RPMI8226 (cell line): Measurements from ENCODE around the gene CHRNA1.

Source experiments
- DNase-seq: peaks from one replicate; pipeline ENCODE4 v3.0.0-alpha.2; 2015

Gene CHRNA1

DNA sequence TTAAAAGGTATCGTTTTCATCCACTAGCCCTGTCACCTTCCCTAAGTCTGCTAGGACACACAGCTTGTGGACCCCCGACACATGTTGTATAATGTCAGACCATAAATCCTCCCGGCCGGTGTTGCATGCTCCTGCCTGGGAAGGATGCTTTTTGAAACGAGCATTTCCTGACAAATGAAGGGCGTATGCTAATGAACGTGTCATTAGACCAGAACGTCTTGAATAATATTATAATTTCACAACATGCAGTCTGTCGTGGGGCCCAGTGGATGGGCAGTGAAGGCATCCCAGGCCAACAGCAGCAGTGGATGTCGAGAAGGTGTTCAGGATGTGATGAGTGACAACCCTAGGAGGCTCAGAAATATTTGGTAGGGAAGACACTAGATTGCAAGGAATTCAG lies 7.5 kb downstream of the CHRNA1 start:
- DNase-seq: no peak

DNA sequence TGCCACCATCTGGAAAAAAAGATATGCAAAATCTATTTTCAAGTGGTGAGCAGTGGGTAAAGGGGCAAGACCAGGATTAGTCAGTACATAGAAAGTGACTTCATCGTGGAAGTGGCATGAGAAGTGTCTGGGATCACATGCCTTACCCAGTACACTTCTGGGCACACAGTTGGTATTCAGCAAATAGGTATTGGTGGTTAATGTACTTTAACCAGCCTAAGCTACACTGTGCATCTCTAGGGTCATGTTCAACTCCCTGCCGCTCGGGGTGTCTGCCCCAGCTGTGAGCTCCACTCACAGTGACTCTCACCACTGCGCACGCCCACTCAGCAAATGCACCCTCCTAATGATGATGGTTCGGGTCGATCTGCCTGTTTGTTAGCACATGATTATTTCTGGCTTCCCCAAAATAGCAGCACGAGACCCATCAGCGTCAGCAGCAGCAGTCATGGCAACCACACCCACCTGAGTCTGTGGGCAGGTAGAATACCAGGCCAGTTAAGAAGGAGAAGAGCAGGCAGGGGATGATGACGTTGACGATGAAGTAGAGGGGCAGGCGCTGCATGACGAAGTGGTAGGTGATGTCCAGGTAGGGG lies 11.1 kb downstream of the CHRNA1 start:
- no peak for DNase-seq

DNA sequence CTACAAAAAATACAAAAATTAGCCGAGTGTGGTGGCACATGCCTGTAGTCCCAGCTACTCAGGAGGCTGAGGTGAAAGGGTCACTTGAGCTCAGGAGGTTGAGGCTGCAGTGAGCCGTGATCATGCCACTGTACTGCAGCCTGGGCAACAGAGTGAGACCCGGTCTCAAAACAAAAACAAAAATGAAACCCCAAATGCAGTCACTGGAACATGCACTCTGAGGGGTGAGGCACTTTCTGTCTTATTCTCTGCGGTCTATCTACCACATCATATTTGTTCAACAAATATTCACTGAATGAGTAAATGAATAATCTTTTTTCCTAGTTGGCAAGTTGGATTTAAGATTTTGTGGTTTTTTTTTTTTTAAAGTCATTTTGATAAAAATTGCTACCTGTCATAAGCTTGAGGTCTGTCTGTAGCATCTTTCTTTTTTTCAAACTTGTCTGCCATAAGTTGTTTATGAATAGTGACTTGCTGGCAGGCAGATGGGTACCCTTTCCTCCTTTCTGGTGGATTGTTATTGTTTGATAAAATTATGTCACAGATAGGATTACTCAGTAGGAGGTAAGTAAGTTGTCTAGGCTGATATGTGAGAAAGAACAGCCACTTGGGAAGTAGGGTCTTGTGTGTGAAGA lies 11.8 kb downstream of the CHRNA1 start:
- no peak for DNase-seq

DNA sequence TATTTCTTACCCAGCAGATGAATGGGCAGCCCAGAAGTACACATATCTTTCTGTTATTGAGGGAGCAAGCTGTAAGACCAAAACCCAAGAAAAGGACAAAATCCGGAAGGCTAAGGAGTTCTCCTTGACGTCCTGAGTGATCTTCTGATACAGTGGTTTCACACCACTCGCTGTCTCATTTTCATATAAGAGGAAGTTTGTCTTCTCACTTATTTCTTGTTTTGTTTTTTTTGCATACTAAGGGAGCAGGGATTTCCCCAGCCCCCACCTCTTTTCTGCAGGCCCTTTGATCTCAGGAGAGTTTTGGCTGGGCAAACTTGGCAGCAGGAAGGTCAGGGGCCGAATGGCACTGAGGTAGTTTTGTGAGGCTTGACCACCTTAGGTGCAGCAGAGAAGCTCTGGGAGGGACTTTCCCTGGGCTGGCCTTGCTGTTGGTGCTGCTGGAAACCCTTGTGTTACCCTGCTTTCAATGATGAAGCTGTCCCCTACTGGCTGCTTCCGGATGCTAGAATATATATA lies 13.3 kb downstream of the CHRNA1 start:
- DNase-seq: peak; percentile 9

DNA sequence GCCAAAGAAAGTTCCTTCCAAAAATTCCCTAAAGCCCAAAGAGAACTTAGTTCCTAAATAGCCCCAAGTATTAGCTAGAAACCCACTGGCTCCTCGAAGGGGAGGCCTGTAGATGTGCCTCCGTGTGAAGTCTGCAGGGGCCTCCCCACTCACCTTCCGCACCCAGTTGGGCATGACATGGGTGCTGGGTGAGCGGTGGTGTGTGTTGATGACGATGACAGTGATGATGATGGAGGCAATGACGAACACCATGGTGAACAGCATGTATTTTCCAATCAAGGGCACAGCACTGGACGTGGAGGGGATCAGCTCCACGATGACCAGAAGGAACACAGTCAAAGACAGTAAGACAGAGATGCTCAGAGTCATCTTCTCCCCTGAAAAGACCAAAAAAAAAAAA lies 14.5 kb downstream of the CHRNA1 start:
- no peak for DNase-seq

DNA sequence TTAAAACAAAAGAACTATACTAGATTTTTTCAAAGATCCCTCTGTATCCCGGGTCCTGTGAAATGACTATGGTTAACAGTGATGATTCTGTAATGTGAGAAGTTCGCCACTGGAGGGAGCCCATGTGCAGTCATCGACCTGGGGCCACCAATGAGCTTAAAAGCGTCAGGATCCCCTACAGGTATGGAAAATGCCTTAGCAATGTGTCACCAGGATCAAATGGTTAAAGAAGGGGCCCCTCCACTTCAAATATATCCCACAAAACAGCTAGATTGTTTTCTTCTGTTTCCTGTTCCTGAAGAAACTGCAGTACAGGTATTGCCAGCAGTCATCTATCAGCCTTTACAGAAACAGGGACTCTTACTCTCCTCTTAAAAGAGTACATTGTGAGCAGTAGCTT lies 15.3 kb downstream of the CHRNA1 start:
- peak; percentile 61 for DNase-seq

DNA sequence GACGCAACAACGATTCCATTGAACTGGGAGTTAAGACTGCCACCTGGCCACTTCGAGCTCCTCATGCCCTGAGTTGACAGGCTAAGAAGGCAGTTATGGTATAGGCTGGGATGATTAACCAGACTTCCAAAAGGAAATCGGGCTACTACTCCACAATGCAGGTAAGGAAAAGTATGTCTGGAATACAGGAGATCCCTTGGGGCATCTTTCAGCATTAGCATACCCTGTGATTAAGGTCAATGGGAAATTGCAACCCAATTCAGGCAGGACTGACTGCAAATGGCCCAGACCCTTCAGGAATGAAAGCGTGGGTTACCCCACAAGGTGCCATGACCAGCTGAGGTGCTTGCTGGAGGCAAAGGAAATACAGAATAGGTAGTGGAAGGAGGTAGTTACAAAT lies 19.1 kb downstream of the CHRNA1 start:
- DNase-seq: no peak

DNA sequence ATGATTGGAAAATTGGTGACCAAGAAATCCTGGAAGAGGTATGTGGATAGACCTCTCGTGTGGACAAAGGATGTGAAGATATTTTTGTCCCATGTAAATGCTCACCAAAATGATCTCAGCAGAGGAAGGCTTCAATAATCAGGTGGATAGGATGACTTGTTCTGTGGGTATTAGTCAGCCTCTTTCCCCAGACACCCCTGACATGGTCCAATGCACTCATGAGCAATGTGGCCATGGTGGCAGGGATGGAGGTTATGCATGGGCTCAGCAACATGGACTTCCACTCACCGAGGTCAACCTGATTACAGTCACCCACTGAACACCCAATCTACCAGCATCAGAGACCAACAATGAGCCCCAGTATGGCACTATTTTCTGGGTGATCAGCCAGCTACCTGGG lies 20.2 kb downstream of the CHRNA1 start:
- no peak for DNase-seq

DNA sequence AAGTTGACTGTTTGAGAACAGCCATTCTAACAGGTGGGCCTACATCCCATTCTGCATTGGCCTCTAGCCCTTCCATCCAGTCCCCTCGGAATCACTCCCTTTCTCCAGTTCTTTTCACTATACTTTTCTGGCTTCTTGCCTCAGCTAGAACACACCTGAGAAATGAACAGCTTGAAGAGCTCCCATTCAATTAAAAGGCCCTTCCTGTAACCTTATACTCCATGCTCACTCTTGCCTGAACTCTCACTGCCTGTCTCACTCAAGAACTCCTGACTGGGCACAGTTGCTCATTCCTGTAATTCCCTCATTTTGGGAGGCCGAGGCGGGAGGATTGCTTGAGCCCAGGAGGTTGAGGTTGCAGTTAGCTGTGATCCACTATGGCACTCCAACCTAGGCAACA lies 23.6 kb downstream of the CHRNA1 start:
- no peak for DNase-seq

DNA sequence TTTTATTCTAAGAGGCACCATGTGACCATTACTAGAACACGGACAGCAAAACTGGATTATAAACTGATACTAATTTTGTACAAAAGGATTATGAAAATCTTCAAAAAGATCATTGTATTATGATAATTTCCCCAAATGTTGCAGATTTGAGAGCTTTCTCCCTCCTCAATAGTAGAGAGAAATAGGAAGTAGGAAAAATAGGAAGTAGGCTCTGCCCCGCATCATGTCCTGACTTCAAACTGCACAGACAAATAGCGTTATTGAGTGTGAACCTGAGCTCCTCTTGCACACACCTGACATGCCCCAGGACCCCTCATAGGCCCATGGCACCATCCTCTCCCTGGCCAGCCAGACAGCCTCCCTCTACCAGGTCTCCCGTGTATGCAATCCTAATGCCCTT lies 25.4 kb downstream of the CHRNA1 start:
- DNase-seq: no peak

DNA sequence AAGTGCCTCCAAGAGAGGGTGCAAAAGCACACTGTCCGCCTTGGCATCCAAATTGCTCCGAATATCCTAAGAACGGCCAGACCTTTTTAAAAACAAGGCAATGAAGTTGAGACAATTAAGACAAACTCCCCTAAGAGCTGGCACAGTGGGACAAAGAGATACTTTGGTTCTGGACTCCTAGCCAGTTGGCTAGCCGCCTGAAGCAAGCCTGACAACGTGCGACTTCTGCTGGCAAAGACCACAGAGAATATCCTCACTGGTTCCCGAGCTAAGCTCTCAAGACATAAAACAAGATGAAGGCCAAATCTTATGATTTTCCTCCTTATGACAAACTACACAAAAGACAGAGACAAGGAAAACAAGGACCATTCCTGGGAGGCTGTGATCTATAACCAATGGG lies 32.7 kb downstream of the CHRNA1 start:
- DNase-seq: no peak

DNA sequence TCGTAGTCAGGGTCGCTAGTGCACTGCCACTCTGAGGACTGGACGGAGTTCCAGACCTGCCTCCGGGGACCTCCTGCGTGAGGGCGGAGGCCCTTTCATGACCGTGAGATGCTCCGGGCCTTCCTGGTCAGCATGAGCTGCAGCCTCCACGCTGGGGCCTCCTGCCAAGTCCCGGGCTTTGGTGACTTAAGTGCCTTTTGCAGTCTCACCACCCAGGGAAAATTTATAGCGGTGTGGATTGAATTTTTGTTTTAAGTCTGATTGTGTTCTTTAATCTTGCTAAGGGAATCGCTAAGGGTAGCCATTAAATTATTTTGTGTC lies 33.6 kb downstream of the CHRNA1 start:
- DNase-seq: no peak

DNA sequence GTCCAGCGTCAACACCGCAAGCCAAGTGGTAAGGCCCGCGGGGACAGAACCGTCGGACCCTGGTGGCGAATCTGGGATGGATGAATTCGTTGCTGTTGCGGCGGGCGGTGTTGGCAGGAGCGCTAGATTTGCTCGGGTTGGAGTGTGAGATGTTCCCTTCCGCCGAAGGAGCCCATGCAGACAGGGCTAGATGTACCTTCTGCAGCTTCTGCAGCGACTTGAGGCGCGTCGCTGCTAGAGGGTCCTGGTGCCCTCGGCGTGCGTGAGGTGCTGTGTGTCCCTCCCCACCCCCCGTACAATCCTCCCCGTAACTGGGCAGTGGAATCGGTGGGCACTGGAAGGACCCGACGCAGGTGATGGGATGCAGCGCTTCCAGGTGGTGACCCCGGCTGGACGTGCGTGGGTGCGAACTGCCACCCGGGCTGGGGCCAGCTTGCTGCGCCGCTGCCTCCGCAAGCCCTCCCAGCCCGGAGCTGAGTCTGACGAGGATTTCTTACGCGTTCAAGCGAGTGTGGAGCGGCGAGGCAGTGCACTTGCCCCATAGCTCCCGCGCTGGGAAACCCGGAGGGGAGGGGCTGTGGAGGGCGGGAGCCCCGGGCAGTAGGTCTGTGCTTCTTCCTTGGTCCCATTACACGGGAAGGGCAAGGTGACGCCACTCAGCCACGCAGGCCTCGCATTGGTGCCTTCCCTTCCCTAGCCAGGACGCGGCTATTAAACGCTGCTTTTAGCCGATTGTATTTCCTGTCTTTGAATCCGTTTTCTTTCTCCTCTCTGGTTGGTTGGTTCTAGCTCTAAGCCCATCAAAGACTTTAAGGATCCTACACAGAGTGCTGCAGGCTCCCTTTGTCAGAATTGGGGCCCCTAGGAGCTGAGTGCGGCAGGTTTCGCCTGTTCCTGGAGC lies 34.2 kb downstream of the CHRNA1 start:
- no peak for DNase-seq

DNA sequence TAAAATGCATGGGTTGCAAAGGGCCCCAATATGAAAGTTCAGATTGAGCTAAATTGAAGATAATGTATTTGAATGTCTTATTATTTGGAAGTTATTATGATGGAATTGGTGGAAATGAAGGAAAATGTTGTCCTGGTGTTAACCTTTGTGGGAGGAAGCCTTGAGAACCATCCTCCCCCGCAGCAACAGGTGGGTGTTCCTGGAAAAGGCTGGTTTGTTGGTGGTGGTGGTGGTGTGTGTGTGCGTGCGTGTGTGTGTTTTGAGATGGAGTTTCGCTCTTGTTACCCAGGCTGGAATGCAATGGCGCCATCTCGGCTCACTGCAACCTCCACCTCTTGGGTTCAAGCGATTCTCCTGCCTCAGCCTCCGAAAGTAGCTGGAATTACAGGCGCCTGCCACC lies 36.2 kb downstream of the CHRNA1 start:
- DNase-seq: no peak

DNA sequence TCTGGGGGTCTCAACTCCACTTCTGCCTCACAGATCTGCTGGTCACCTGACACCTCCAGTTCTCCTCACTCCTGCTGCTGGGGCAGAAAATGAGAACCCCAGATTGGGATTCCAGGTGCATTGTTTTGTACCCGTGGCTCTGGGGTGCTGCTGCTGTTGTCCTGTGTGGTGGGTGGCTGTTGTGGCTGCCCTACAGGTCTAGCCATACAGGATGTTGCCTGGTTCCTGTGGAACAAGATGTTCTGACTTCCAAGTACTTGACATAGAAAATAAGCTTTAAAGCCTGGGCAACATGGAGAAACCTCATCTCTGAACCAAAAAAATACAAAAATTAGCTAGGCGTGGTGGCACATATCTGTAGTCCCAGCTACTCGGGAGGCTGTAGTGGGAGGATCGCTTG lies 38.1 kb downstream of the CHRNA1 start:
- DNase-seq: no peak

DNA sequence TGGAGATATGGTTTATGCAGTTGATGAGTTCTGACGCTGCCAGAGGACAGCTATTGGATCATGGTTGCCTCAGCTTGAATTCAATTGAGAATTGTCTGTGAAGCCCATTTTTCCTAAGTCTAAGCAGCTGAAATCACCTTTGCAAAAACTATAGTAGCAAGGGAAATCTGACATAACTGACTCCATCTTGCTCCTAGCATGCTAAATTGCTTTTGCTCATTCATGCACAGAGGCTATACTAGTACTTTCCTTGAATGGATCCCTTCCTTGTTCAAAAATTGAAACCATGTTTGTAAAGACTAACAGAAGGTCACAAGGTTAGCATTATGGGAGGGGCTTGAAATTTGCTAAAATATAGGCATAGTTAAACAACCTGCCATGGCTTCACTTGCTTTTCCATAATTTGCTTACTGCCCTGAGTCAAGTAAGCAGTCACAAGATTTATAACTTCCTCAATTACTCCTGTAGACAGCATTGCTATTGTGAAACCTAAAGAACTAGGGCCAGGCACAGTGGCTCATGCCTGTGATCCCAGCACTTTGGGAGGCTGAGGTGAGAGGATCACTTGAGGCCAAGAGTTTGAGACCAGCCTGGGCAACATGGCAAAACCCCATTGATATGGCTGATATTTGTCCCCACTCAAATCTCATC lies 41.2 kb downstream of the CHRNA1 start:
- no peak for DNase-seq

DNA sequence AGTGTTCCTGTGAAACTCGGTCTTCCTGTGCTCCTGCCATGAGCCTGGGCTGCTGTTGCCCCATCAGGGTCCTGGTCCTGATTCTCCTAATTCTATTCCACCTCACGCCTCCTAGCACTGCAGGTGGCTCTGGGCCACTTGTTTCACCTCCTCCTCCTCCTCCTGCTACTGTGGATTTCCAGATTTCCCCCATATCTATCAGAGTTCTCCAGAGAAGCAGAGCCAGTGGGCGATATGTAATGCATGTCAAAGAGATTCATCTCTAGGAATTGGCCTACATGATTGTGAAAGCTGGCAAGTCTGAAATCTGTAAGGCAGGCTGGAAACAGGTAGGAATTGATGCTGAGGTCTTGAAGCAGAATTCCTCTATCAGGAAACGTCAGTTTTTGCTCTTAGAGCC lies 45.3 kb downstream of the CHRNA1 start:
- no peak for DNase-seq

DNA sequence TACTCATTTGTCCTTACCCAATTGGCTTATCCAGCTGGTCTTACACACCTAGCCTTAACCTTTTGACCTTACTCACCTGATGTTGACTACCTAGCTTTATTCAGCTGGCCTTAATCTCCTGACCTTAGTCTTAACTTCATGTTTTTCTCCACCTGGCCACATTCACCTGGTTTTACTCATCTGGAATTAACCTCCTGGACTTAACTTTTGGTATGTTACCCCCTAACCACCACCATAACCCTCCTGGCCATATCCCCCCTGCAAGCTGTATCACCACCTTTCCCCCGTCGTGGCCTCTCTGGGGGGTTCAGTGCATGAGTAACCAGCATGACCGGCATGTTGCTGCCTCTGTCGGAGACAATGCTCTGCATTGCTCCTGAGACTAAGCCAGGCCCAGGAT lies 45.7 kb downstream of the CHRNA1 start:
- DNase-seq: no peak

DNA sequence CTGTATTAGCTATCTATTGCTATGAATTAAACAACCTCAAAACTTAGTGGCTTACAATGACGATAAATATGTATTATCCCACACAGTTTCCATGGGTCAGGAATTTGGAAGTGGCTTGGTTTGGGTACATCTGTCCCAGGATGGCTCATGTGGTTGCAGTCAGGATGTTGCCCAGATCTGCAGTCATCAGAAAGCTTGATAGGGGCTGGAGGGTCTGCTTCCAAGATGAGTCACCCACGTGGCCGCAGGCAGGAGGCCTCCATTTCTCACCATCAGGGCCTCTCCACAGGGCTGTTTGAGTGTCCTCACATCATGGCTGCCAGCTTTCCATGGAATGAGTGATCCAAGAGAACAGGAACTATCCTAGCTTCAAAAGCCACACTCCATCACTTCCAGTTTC lies 46.4 kb downstream of the CHRNA1 start:
- no peak for DNase-seq

DNA sequence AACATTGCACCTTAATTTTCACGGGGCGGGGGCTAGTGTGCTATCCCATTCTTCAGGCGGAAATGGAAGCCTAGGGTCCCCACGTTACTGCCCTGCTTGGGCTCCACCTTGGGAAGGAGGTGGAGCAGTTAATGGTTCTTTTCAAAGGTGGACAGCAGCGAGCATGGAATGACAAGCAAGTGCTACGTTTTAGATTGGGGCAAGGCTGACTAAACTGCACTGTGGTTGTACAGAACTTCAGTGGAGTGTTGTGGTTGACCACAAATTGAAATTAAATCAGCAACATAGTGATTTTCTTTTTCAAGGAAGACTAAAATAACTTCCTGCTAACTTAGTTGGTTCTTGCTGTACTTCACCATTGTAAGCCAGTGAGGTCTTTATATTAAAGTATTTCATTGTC lies 47.0 kb downstream of the CHRNA1 start:
- DNase-seq: peak; percentile 5

DNA sequence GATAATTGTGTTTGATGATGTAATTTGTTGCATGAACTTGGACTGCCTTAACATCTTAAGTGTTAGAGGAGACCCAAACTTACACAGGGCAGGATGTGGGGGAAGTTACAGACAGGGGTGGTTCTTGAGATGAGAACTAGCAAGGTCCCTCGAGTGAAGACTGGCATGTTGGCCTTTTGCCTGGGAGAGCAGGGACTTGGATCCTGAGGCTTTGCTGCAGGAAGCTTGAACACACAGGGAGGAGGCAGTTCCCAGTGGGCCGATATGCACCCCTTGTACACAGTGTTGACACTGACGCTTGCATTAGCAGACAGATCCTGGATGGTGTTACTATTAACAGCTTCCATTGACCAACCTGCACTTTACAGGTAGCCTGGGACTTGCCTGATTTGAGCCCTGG lies 47.5 kb downstream of the CHRNA1 start:
- DNase-seq: no peak

DNA sequence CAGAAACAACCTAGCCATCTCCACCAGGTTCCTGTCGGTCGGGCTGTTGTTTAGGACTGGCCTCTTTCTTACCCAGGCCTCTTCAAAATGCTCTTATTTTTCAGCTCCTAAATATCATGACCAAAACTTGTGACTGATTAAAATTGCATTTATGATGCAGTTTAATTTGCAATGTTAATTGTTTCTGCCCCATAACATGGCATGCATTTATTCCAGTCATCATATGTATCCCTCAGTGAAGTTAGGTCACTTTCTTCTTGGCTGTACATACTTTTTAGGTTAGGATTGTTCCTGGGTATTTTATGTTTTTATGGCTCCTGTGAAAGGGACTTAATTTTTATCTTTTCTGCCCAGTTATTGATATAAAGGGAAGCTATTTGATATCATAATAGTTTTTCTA lies 50.6 kb downstream of the CHRNA1 start:
- no peak for DNase-seq

DNA sequence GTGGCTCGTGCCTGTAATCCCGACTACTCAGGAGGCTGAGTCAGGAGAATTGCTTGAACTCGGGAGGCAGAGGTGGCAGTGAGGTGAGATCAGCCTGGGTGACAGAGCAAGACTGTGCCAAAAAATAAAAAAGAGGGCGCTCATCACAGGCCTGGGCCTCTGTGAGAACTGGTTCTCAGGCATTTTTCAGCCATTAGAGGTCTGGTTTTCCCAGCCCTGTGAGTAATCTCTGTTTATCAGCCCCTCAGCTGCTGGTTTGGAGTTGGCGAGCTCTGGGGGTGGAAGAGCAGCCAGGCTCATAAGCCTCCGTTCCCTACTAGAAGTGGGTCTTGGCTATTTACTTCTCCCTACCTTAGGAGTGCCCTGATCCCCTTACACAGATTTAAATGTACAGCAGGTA lies 53.1 kb downstream of the CHRNA1 start:
- no peak for DNase-seq
